HG02759 (cell line): ENCODE results near the gene ZSCAN31.
"Not testable (repeated sequence)": the region's sequence is repeated elsewhere in the genome, so short reads cannot be mapped to it uniquely, and the experiment has no call there.

Source experiments
- ATAC-seq: cut with Tn5 transposase; IDR thresholded peaks from one replicate; pipeline ENCODE4 v1.9.1; 2021; ENCODE audit warnings: mild to moderate bottlenecking, moderate library complexity; ENCODE audit not compliant: unreplicated experiment

The ZSCAN31 gene

GRCh38 chr6:28323813-28324424, 12.0 kb downstream of the ZSCAN31 start:
- ATAC-seq = no peak

GRCh38 chr6:28322661-28323060, 13.3 kb downstream of the ZSCAN31 start:
- ATAC-seq = no peak

- not testable (repeated sequence) for ATAC-seq
Measured at GRCh38 chr6:28317866-28318265, 18.1 kb downstream of the ZSCAN31 start.

GRCh38 chr6:28315628-28316027, 20.3 kb downstream of the ZSCAN31 start:
- ATAC-seq = no peak

GRCh38 chr6:28312939-28313338, 23.0 kb downstream of the ZSCAN31 start:
- no peak for ATAC-seq

- no peak for ATAC-seq
Measured at GRCh38 chr6:28311139-28311823, 24.7 kb downstream of the ZSCAN31 start.

- not testable (repeated sequence) for ATAC-seq
Measured at GRCh38 chr6:28306363-28306762, 29.6 kb downstream of the ZSCAN31 start.

GRCh38 chr6:28303570-28303969, 32.4 kb downstream of the ZSCAN31 start:
- ATAC-seq = peak; percentile 80

GRCh38 chr6:28296520-28297060, 39.4 kb downstream of the ZSCAN31 start:
- no peak for ATAC-seq

- no peak for ATAC-seq
Measured at GRCh38 chr6:28295326-28295725, 40.6 kb downstream of the ZSCAN31 start.

GRCh38 chr6:28291573-28291972, 44.4 kb downstream of the ZSCAN31 start:
- no peak for ATAC-seq

- no peak for ATAC-seq
Measured at GRCh38 chr6:28282926-28283325, 53.0 kb downstream of the ZSCAN31 start.

- peak; percentile 89 for ATAC-seq
Measured at GRCh38 chr6:28281288-28282064, 54.5 kb downstream of the ZSCAN31 start, which contains the start of gene PGBD1. Gene PGBD1 (plus strand): TSS chr6:28281572. CDS start chr6:28283814, 2,242 bp downstream.

GRCh38 chr6:28280595-28281287, 55.2 kb downstream of the ZSCAN31 start:
- no peak for ATAC-seq

- no peak for ATAC-seq
Measured at GRCh38 chr6:28277746-28278145, 58.2 kb downstream of the ZSCAN31 start.

GRCh38 chr6:28274888-28275287, 61.1 kb downstream of the ZSCAN31 start:
- no peak for ATAC-seq
